Left hindlimb (tissue), 1 donor: ENCODE data around the gene HSPG2.
A peak's percentile ranks its signal among the peaks of the same experiment; 100 is the strongest.

Source experiments
- DNase-seq: peaks from one replicate; pipeline ENCODE4 v3.0.0-alpha.2; 2018

HSPG2 gene

GRCh38 chr1:21896652-21897532 lies 40.2 kb downstream of the HSPG2 start:
- DNase-seq = peak; percentile 81

GRCh38 chr1:21896026-21896425 lies 41.1 kb downstream of the HSPG2 start:
- no peak for DNase-seq

- no peak for DNase-seq
Measured at GRCh38 chr1:21894034-21894881, 42.9 kb downstream of the HSPG2 start.

GRCh38 chr1:21893046-21893805 lies 43.9 kb downstream of the HSPG2 start:
- no peak for DNase-seq

GRCh38 chr1:21891621-21892479 lies 45.3 kb downstream of the HSPG2 start:
- DNase-seq = no peak

GRCh38 chr1:21891081-21891480 lies 46.0 kb downstream of the HSPG2 start:
- DNase-seq = no peak

GRCh38 chr1:21888500-21888899 lies 48.6 kb downstream of the HSPG2 start:
- no peak for DNase-seq

- no peak for DNase-seq
Measured at GRCh38 chr1:21887796-21888195, 49.3 kb downstream of the HSPG2 start.

GRCh38 chr1:21887216-21887736 lies 49.8 kb downstream of the HSPG2 start:
- DNase-seq = no peak

GRCh38 chr1:21886486-21887215 lies 50.5 kb downstream of the HSPG2 start:
- no peak for DNase-seq

GRCh38 chr1:21885236-21886037 lies 51.7 kb downstream of the HSPG2 start:
- no peak for DNase-seq

- no peak for DNase-seq
Measured at GRCh38 chr1:21884456-21885235, 52.5 kb downstream of the HSPG2 start.

GRCh38 chr1:21882721-21883415 lies 54.2 kb downstream of the HSPG2 start:
- no peak for DNase-seq

GRCh38 chr1:21881250-21881649 lies 55.9 kb downstream of the HSPG2 start:
- DNase-seq = no peak

GRCh38 chr1:21880619-21880970 lies 56.5 kb downstream of the HSPG2 start:
- DNase-seq = no peak

GRCh38 chr1:21879928-21880618 lies 57.0 kb downstream of the HSPG2 start:
- DNase-seq = no peak

- no peak for DNase-seq
Measured at GRCh38 chr1:21878840-21879478, 58.2 kb downstream of the HSPG2 start.
